IMR-90 (cell line): ENCODE measurements around the gene MICU1.

Experiments used
- CHD1 ChIP-seq: IDR thresholded peaks from 2 replicates; pipeline ENCODE4 v1.6.1; 2012; ENCODE audit warnings: low read depth, low read length, improper control_type of control experiment
- FOS ChIP-seq: fragments of 150-350 bp; IDR thresholded peaks from 2 replicates; pipeline ENCODE4 v1.6.1; 2016; ENCODE audit warnings: low read depth, low read length
- MAFK ChIP-seq: IDR thresholded peaks from 2 replicates; pipeline ENCODE4 v1.6.1; 2012; ENCODE audit warnings: low read depth, low read length, improper control_type of control experiment
- MXI1 ChIP-seq: IDR thresholded peaks from 2 replicates; pipeline ENCODE4 v1.6.1; 2012; ENCODE audit warnings: low read depth, mild to moderate bottlenecking, low read length, moderate library complexity, borderline replicate concordance
- POLR2A ChIP-seq: IDR thresholded peaks from 2 replicates; pipeline ENCODE4 v1.6.1; 2012; ENCODE audit warnings: mild to moderate bottlenecking, low read depth, low read length
- RAD21 ChIP-seq: IDR thresholded peaks from 2 replicates; pipeline ENCODE4 v1.6.1; 2012; ENCODE audit warnings: low read length, improper control_type of control experiment
- TF ChIP-seq, protein P1 (sequence below): conservative IDR thresholded peaks from 2 replicates; pipeline ENCODE4 v1.5.1; 2012; ENCODE audit warnings: mild to moderate bottlenecking, low read depth, low read length, improper control_type of control experiment
- TF ChIP-seq, protein P2 (sequence below): fragments of 150-350 bp; IDR thresholded peaks from 2 replicates; pipeline ENCODE4 v1.6.1; 2016; ENCODE audit warnings: low read depth, mild to moderate bottlenecking, low read length, moderate library complexity, borderline replicate concordance
- TF ChIP-seq, protein P3 (sequence below): fragments of 150-350 bp; IDR thresholded peaks from 2 replicates; pipeline ENCODE4 v1.6.1; 2017; ENCODE audit warnings: mild to moderate bottlenecking, antibody characterized with exemption, low read length, low read depth

DNA sequence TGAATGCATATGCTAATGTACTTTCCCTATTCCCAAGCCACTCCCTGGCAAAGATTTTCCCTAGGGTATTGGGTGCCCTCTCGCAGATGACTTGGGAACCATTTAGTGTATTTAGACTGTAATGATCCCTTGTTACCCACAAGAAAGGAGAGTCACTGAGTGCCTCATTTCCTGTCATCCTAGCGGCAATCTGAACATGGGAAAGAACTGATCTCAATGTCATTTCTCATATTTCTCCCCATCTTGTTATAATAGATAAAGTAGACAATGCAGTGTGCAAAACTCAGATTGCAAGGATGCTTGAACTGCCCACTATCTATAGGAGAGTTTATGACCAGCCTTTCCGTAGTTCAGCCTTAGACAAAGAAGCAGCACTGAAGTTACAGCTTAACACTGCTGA, 123.3 kb downstream of the MICU1 start:
- TF ChIP-seq, protein P1, sequence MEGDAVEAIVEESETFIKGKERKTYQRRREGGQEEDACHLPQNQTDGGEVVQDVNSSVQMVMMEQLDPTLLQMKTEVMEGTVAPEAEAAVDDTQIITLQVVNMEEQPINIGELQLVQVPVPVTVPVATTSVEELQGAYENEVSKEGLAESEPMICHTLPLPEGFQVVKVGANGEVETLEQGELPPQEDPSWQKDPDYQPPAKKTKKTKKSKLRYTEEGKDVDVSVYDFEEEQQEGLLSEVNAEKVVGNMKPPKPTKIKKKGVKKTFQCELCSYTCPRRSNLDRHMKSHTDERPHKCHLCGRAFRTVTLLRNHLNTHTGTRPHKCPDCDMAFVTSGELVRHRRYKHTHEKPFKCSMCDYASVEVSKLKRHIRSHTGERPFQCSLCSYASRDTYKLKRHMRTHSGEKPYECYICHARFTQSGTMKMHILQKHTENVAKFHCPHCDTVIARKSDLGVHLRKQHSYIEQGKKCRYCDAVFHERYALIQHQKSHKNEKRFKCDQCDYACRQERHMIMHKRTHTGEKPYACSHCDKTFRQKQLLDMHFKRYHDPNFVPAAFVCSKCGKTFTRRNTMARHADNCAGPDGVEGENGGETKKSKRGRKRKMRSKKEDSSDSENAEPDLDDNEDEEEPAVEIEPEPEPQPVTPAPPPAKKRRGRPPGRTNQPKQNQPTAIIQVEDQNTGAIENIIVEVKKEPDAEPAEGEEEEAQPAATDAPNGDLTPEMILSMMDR: no peak
- TF ChIP-seq, protein P2, sequence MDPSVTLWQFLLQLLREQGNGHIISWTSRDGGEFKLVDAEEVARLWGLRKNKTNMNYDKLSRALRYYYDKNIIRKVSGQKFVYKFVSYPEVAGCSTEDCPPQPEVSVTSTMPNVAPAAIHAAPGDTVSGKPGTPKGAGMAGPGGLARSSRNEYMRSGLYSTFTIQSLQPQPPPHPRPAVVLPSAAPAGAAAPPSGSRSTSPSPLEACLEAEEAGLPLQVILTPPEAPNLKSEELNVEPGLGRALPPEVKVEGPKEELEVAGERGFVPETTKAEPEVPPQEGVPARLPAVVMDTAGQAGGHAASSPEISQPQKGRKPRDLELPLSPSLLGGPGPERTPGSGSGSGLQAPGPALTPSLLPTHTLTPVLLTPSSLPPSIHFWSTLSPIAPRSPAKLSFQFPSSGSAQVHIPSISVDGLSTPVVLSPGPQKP: no peak
- TF ChIP-seq CHD1 (no peak), POLR2A (no peak), RAD21 (no peak), MXI1 (no peak), FOS (no peak), MAFK (no peak)
- TF ChIP-seq, protein P3, sequence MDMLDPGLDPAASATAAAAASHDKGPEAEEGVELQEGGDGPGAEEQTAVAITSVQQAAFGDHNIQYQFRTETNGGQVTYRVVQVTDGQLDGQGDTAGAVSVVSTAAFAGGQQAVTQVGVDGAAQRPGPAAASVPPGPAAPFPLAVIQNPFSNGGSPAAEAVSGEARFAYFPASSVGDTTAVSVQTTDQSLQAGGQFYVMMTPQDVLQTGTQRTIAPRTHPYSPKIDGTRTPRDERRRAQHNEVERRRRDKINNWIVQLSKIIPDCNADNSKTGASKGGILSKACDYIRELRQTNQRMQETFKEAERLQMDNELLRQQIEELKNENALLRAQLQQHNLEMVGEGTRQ: no peak
